HepG2 (cell line): ENCODE results near the gene MAPK14. TPM values are rescaled to one million over a fixed set of nuclear protein-coding genes. Genes with fewer than 3 reads are reported as not detected.
A peak's percentile ranks its signal among the peaks of the same experiment; 100 is the strongest.
"Not testable (repeated sequence)": the region's sequence is repeated elsewhere in the genome, so short reads cannot be mapped to it uniquely, and the experiment has no call there.

Source experiments
- ATAC-seq: fragments of 200-7000 bp; cut with Tn5 transposase; 3 replicates; pipeline ENCODE4 v1.9.1; 2020; ENCODE audit warnings: mild to moderate bottlenecking, moderate library complexity
- BruUV-seq: library from RNA; stranded (reverse); fragments of 400-500 nt; replicated peaks from 2 replicates; lab custom pipeline; 2021; lab: Mats Ljungman, UMichigan
- CTCF ChIA-PET: fragments of 300-600 bp; formaldehyde crosslinking; extraction: SDS; loops from one replicate; lab custom pipeline; 2021; ENCODE audit warnings: low total read pairs, inconsistent platforms, low intra/inter-chr PET ratio; lab: Yijun Ruan, JAX
- POLR2A ChIA-PET: fragments of 350-600 bp; sonication (Branson Sonifier 250); formaldehyde crosslinking; loops from one replicate; lab custom pipeline; 2020; ENCODE audit warnings: antibody characterized with exemption, inconsistent platforms; lab: Yijun Ruan, JAX
- DNase-seq: peaks from one replicate; pipeline ENCODE4 v3.0.0-alpha.2; 2015; ENCODE audit warnings: low spot score
- FAIRE-seq: peaks from 3 replicates; lab custom pipeline; 2011; peaks lifted over from hg19 to GRCh38; lab: Jason Lieb, UNC
- H2AFZ ChIP-seq: one replicate; pipeline ENCODE4 v1.6.1; 2011; ENCODE audit warnings: low read length, inconsistent platforms
- H3K27ac ChIP-seq: fragments of 300-600 bp; 3 replicates; pipeline ENCODE4 v1.8.0; 2011; ENCODE audit warnings: mixed run types, mild to moderate bottlenecking, mixed read lengths, low read length, inconsistent platforms; ENCODE audit not compliant: insufficient read depth; ENCODE audit errors: extremely low read length
- H3K27me3 ChIP-seq, 2 experiments: fragments of 200-600 bp in 1 of 2; 2 replicates in 1 of 2; 3 replicates in 1 of 2; pipeline versions ENCODE4 v1.6.0 to v1.8.0; 2011; ENCODE audit warnings: low read length in 2 of 2, mild to moderate bottlenecking in 2 of 2, moderate library complexity in 2 of 2, inconsistent platforms in 1 of 2; ENCODE audit not compliant: insufficient read depth in 2 of 2, control insufficient read depth in 1 of 2
- H3K36me3 ChIP-seq, 2 experiments: fragments of 200-600 bp in 1 of 2; replicated peaks in 1 of 2; 2 replicates in 1 of 2; 3 replicates in 1 of 2; pipeline versions ENCODE4 v1.5.1 to v1.8.0; 2011; ENCODE audit warnings: low read length in 2 of 2, inconsistent platforms in 1 of 2; ENCODE audit not compliant: insufficient read depth in 2 of 2, control insufficient read depth in 1 of 2
- H3K4me1 ChIP-seq: 2 replicates; pipeline ENCODE4 v1.5.1; 2012; ENCODE audit warnings: low read length, inconsistent platforms; ENCODE audit not compliant: insufficient read depth
- H3K4me2 ChIP-seq: 2 replicates; pipeline ENCODE4 v1.6.0; 2011; ENCODE audit warnings: low read depth, low read length, inconsistent platforms
- H3K4me3 ChIP-seq, 3 experiments: fragments of 200-600 bp in 1 of 3; sonication (generic), shearing (Covaris generic) in 1 of 3; replicated peaks in 1 of 3; 2 replicates each; pipeline ENCODE4 v1.5.1; 2011 to 2016; ENCODE audit warnings: low read length in 3 of 3, inconsistent platforms in 2 of 3, low read depth in 2 of 3, mild to moderate bottlenecking in 2 of 3, control low read depth in 1 of 3, mixed read lengths in 1 of 3; ENCODE audit not compliant: insufficient read depth in 1 of 3
- H3K79me2 ChIP-seq: one replicate; pipeline ENCODE4 v1.6.1; 2011; ENCODE audit warnings: low read length, inconsistent platforms; ENCODE audit not compliant: insufficient read depth
- H3K9ac ChIP-seq: 2 replicates; pipeline ENCODE4 v1.6.0; 2011; ENCODE audit warnings: mild to moderate bottlenecking, low read depth, low read length, inconsistent platforms; ENCODE audit not compliant: insufficient read depth
- H3K9me3 ChIP-seq: 2 replicates; pipeline ENCODE4 v1.5.1; 2012; ENCODE audit warnings: mild to moderate bottlenecking, low read length
- H4K20me1 ChIP-seq: 2 replicates; pipeline ENCODE4 v1.6.0; 2011; ENCODE audit warnings: inconsistent platforms, mild to moderate bottlenecking, low read length, moderate library complexity; ENCODE audit not compliant: insufficient read depth
- ISL2 ChIP-seq: sonication (generic); formaldehyde crosslinking; IDR thresholded peaks from 2 replicates; pipeline ENCODE4 v1.5.0; 2020; ENCODE audit warnings: missing genetic modification reagents
- KDM2A ChIP-seq: sonication (generic); formaldehyde crosslinking; IDR thresholded peaks from 2 replicates; pipeline ENCODE4 v1.4.0; 2020; ENCODE audit warnings: low read depth, missing genetic modification reagents, borderline replicate concordance
- NRL ChIP-seq: sonication (generic); formaldehyde crosslinking; IDR thresholded peaks from 2 replicates; pipeline ENCODE4 v1.5.0; 2020; ENCODE audit warnings: missing genetic modification reagents, mild to moderate bottlenecking, moderate library complexity, borderline replicate concordance
- PREB ChIP-seq: sonication (generic); formaldehyde crosslinking; IDR thresholded peaks from 2 replicates; pipeline ENCODE4 v1.4.0; 2020; ENCODE audit warnings: missing genetic modification reagents
- TEAD3 ChIP-seq: optimal IDR thresholded peaks from 2 replicates; pipeline ENCODE3; 2016; ENCODE audit warnings: borderline replicate concordance
- ZMYM3 ChIP-seq: sonication (generic); formaldehyde crosslinking; IDR thresholded peaks from 2 replicates; pipeline ENCODE4 v1.5.1; 2020; ENCODE audit warnings: mild to moderate bottlenecking, missing genetic modification reagents
- ZNF572 ChIP-seq: sonication (generic); formaldehyde crosslinking; IDR thresholded peaks from 2 replicates; pipeline ENCODE4 v1.5.1; 2020; ENCODE audit warnings: mild to moderate bottlenecking, missing genetic modification reagents
- ZNF589 ChIP-seq: sonication (generic); formaldehyde crosslinking; conservative IDR thresholded peaks from 2 replicates; pipeline ENCODE4 v1.8.0; 2022; ENCODE audit warnings: mild to moderate bottlenecking, moderate library complexity, missing genetic modification reagents
- ZNF691 ChIP-seq: sonication (generic); formaldehyde crosslinking; IDR thresholded peaks from 2 replicates; pipeline ENCODE4 v1.4.0; 2020; ENCODE audit warnings: missing genetic modification reagents, low read depth, mild to moderate bottlenecking, borderline replicate concordance
- ZNF790 ChIP-seq: sonication (generic); formaldehyde crosslinking; IDR thresholded peaks from 2 replicates; pipeline ENCODE4 v1.8.0; 2022; ENCODE audit warnings: missing genetic modification reagents, mild to moderate bottlenecking, borderline replicate concordance
- WGBS: methylation state at CpG from one replicate; pipeline ENCODE4 v1.1.6; 2017; ENCODE audit warnings: low lambda C conversion rate; 5-methylcytosine and 5-hydroxymethylcytosine counted together
- in situ Hi-C: cut with HindIII; loops from 2 replicates; pipeline ENCODE4 v1.10.0; 2017; ENCODE audit warnings: low pct_unique_long_range_greater_than_20kb; ENCODE audit not compliant: extremely low pct_ligation_motif_present
- intact Hi-C: fragments of 100-400 bp; cut with micrococcal nuclease; formaldehyde crosslinking; loops from one replicate; pipeline ENCODE4 v1.10.0; 2022; ENCODE audit not compliant: unreplicated experiment
- polyA plus RNA-seq, 8 experiments: library from polyadenylated mRNA; depleted of rRNA in 3 of 8; stranded (reverse) in 7 of 8; unstranded in 1 of 8; fragments of >200 nt; fragmentation: Illumina TruSeq in 4 of 8; extraction: Trizol in 4 of 8; gene quantifications; 2 replicates each; pipeline versions ENCODE4 v1.2.1 to v1.2.3, GENCODE V29; 2011 to 2016; ENCODE audit warnings: low read depth in 4 of 8, missing spikeins in 1 of 8, mixed read lengths in 1 of 8; ENCODE audit not compliant: insufficient read depth in 1 of 8
- total RNA-seq, 5 experiments: library from RNA; depleted of rRNA; stranded (reverse); fragments of >200 nt; fragmentation: Illumina TruSeq; extraction: Trizol; gene quantifications; 2 replicates each; pipeline ENCODE4 v1.2.3, GENCODE V29; 2016; ENCODE audit warnings: low read depth in 1 of 5
- TF ChIP-seq, protein P1 (sequence below), 2 experiments: sonication (generic) in 1 of 2; formaldehyde crosslinking in 1 of 2; IDR thresholded peaks; 2 replicates each; pipeline versions ENCODE4 v1.4.0 to v1.6.1; 2018 to 2020; ENCODE audit warnings: missing genetic modification reagents in 2 of 2, borderline replicate concordance in 1 of 2, low read depth in 1 of 2, mild to moderate bottlenecking in 1 of 2, missing biosample characterization in 1 of 2
- TF ChIP-seq, protein P2 (sequence below): sonication (generic); formaldehyde crosslinking; IDR thresholded peaks from 2 replicates; pipeline ENCODE4 v1.5.0; 2020; ENCODE audit warnings: mild to moderate bottlenecking, missing genetic modification reagents, borderline replicate concordance

Gene MAPK14
- total and polyA plus RNA-seq, 2 of the 13 experiments (the other 11 are each of a cell fraction or from before 2014, with no cell fraction given): 66.3 to 67.3 TPM

DNA sequence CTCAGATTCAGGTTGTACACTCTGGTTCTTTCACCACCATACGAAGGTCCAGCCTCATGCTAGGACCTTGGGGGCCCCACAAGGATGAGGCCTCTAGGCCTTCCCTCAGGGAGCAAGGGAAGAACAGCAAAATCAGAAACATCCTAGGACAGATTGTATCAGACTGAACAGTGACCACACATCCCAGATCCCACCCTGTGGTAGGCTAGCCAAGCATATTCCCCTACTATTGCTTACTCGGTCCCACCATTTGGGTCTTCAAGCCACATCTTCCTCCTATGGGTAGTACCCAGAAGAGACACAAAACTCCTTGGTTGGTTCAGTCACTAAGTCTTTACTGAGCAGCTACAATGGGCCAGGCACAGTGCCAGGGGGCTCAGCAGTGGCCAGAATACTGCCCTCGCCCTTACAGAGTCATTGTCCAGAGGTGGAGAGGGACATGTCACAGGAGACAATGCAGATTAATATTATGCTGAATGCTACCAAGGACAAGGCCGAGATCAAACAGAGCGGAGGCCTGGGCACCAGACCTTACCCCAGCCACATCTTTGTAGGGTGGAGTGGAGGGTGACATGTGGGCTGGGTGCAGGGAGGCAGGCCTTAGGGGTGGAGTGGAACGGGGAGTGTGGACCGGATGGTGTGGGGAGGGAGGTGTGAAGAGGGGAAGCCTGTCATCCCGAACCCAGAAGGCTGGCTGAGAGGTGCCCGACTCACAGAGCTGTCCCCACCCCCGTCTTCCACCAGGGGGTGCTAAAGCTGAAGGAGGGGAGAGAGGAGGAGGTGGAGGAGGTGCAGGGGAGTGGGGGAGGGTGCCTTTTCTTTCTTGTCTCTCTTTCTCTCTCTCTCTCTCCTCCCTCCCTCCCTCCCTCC, 95.9 kb downstream of the MAPK14 start (continued):
- TF ChIP-seq PREB (CRISPR knock-in tag) (no peak), ZNF589 (CRISPR knock-in tag) (0 out of 2 replicates have a peak, but pooled peaks have one; percentile 39), ISL2 (no peak)
- TF ChIP-seq, protein P1, sequence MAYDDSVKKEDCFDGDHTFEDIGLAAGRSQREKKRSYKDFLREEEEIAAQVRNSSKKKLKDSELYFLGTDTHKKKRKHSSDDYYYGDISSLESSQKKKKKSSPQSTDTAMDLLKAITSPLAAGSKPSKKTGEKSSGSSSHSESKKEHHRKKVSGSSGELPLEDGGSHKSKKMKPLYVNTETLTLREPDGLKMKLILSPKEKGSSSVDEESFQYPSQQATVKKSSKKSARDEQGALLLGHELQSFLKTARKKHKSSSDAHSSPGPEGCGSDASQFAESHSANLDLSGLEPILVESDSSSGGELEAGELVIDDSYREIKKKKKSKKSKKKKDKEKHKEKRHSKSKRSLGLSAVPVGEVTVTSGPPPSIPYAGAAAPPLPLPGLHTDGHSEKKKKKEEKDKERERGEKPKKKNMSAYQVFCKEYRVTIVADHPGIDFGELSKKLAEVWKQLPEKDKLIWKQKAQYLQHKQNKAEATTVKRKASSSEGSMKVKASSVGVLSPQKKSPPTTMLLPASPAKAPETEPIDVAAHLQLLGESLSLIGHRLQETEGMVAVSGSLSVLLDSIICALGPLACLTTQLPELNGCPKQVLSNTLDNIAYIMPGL (CRISPR knock-in tag; IDR thresholded peaks at IDR 0.05; ENCODE audit: borderline replicate concordance in 1 of 2, low read depth in 1 of 2): peak in 1 of 2 experiments; percentile 40; a peak in 1 of 4 replicates

DNA sequence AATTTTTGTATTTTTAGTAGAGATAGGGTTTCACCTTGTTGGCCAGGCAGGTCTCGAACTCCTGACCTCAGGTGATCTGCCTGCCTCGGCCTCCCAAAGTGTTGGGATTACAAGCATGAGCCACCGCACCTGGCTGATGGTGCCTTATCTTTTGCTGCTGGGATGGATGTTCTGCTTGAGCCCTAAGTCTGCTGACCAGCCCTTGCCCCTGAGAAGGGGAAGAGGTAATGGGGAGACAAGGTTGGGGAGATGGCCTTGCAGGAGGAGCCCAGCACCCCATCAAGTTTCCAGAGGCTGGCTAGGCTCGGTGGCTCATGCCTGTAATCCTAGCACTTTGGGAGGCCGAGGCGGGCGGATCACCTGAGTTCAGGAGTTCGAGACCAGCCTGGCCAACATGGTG, 96.7 kb downstream of the MAPK14 start:
- H2AFZ ChIP-seq, H3K27me3 ChIP-seq, DNase-seq, H3K9ac ChIP-seq, BruUV-seq, H4K20me1 ChIP-seq, ATAC-seq, H3K27ac ChIP-seq, H3K79me2 ChIP-seq, FAIRE-seq, H3K36me3 ChIP-seq, H3K9me3 ChIP-seq, intact Hi-C loops, in situ Hi-C loops: not testable (repeated sequence)
- Histone ChIP-seq H3K4me3 (peak overlapping the region in 1 of 3 experiments; percentile 34; a peak in 1 of 6 replicates), H3K4me1 (peaks cover 63% of the 10 kb centered on the region), H3K4me2 (peak overlapping the region; percentile 41; the same call in 1 of the 2 replicates)
- WGBS: 72% methylated on average over 8 of the region's 8 CpGs
- ChIA-PET CTCF (interaction anchor here (1.0 to 2.5 kb wide), 2 partner anchors 72 to 235 kb away, joined by 4 to 20 read pairs; partner anchors contain the start of gene BRPF3), POLR2A (interaction anchor here (4.2 kb wide), 1 partner anchor 7 kb away, joined by 29 read pairs; no protein-coding TSS in a partner anchor)
- peak; percentile 3 for TF ChIP-seq TEAD3 (CRISPR knock-in tag)
- TF ChIP-seq, protein P2, sequence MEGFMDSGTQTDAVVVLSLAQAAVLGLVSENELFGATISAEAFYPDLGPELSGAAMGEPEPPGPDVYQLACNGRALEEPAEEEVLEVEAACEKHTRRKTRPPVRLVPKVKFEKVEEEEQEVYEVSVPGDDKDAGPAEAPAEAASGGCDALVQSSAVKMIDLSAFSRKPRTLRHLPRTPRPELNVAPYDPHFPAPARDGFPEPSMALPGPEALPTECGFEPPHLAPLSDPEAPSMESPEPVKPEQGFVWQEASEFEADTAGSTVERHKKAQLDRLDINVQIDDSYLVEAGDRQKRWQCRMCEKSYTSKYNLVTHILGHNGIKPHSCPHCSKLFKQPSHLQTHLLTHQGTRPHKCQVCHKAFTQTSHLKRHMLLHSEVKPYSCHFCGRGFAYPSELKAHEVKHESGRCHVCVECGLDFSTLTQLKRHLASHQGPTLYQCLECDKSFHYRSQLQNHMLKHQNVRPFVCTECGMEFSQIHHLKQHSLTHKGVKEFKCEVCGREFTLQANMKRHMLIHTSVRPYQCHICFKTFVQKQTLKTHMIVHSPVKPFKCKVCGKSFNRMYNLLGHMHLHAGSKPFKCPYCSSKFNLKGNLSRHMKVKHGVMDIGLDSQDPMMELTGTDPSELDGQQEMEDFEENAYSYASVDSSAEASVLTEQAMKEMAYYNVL (CRISPR knock-in tag): 0 out of 2 replicates have a peak, but pooled peaks have one; percentile 20
- TF ChIP-seq ZMYM3 (CRISPR knock-in tag): 0 out of 2 replicates have a peak, but pooled peaks have one; percentile 20
- 0 out of 2 replicates have a peak, but pooled peaks have one; percentile 58 for TF ChIP-seq ZNF790 (CRISPR knock-in tag)
- TF ChIP-seq NRL: peak; percentile 70; the same call in 1 of the 2 replicates
- 0 out of 2 replicates have a peak, but pooled peaks have one; percentile 23 for TF ChIP-seq ZNF572 (CRISPR knock-in tag)
- 0 out of 2 replicates have a peak, but pooled peaks have one; percentile 11 for TF ChIP-seq ZNF691 (CRISPR knock-in tag)
- TF ChIP-seq KDM2A: 0 out of 2 replicates have a peak, but pooled peaks have one; percentile 39
